Stimulated activated CD4-positive, alpha-beta T cell treated with anti-CD3 and anti-CD28 coated beads, Interleukin-4, amount 100 ng/mL, for 24 hours (primary cell): ENCODE results near the gene TMPRSS15.

ENCODE experiments used
- DNase-seq: peaks from one replicate; pipeline ENCODE4 v3.0.0-alpha.2; 2020

Gene TMPRSS15

GRCh38 chr21:18235545-18235944 lies 168.0 kb downstream of the TMPRSS15 start:
- DNase-seq = no peak

- no peak for DNase-seq
Measured at GRCh38 chr21:18228060-18228739, 175.4 kb downstream of the TMPRSS15 start.

GRCh38 chr21:18222346-18222745 lies 181.2 kb downstream of the TMPRSS15 start:
- no peak for DNase-seq

GRCh38 chr21:18220498-18220897 lies 183.1 kb downstream of the TMPRSS15 start:
- DNase-seq = no peak
